Calu3 (cell line): ENCODE data around the gene TBC1D3I. TPM values are rescaled to one million over a fixed set of nuclear protein-coding genes. Genes with fewer than 3 reads are reported as not detected.
"Not testable (repeated sequence)": the region's sequence is repeated elsewhere in the genome, so short reads cannot be mapped to it uniquely, and the experiment has no call there.

Experiments
- BruUV-seq: library from RNA; stranded (reverse); fragments of 400-500 nt; replicated peaks from 2 replicates; lab custom pipeline; 2021; lab: Mats Ljungman, UMichigan
- CTCF ChIA-PET: fragments of 300-600 bp; sonication (Branson Sonifier 250); formaldehyde crosslinking; loops from one replicate; lab custom pipeline; 2022; ENCODE audit warnings: antibody characterized with exemption; lab: Charles Lee
- DNase-seq: peaks from one replicate; pipeline ENCODE4 v3.0.0; 2022
- H3K27ac Mint-ChIP-seq: one replicate; pipeline ENCODE4 v1.8.0; 2022; ENCODE audit warnings: mixed read lengths; ENCODE audit not compliant: unreplicated experiment
- H3K27me3 Mint-ChIP-seq: one replicate; pipeline ENCODE4 v1.8.0; 2022; ENCODE audit warnings: mixed read lengths; ENCODE audit not compliant: unreplicated experiment
- H3K36me3 Mint-ChIP-seq: one replicate; pipeline ENCODE4 v1.8.0; 2022; ENCODE audit warnings: mild to moderate bottlenecking, moderate library complexity, mixed read lengths; ENCODE audit not compliant: insufficient read depth, unreplicated experiment
- H3K4me1 Mint-ChIP-seq: one replicate; pipeline ENCODE4 v1.8.0; 2022; ENCODE audit warnings: mild to moderate bottlenecking, low read depth, mixed read lengths; ENCODE audit not compliant: unreplicated experiment
- H3K4me3 Mint-ChIP-seq: one replicate; pipeline ENCODE4 v1.8.0; 2022; ENCODE audit warnings: mild to moderate bottlenecking, low read depth, moderate library complexity, mixed read lengths; ENCODE audit not compliant: unreplicated experiment
- H3K9me3 Mint-ChIP-seq: one replicate; pipeline ENCODE4 v1.8.0; 2022; ENCODE audit warnings: low read depth, mixed read lengths; ENCODE audit not compliant: unreplicated experiment
- intact Hi-C: fragments of 100-400 bp; cut with micrococcal nuclease; formaldehyde crosslinking; loops from one replicate; pipeline ENCODE4 v1.10.0; 2022; ENCODE audit not compliant: unreplicated experiment
- total RNA-seq: library from RNA; stranded (reverse); gene quantifications from 2 replicates; pipeline ENCODE4 v1.2.3, GENCODE V29; 2022
- TF ChIP-seq, protein P1 (sequence below): fragments of 200-600 bp; IDR thresholded peaks from one replicate; pipeline ENCODE4 v1.8.0; 2022; ENCODE audit warnings: antibody characterized with exemption; ENCODE audit not compliant: unreplicated experiment

Gene TBC1D3I
- total RNA-seq, 1 experiment from 2014 or later, result 2.1 TPM

DNA sequence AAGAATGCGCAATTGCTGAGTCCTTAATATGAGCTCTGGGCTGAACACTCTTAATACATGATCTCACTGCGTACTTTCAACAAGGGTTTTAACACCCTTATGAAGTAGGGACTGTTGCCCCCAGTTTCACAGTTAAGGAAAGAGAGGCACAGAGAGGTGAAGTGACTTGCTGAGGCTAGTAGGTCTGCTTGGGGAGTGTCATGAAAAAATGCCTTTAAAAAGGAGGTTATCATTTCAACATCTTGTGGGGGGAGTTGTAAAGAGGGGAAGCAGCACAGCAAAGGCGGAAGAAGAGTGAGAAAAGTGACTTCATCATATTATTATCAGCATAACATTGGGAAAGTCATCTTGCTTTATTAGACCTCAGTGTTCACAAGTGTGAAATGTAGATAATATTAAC is 51.4 kb downstream of the TBC1D3I start:
- TF ChIP-seq, protein P1, sequence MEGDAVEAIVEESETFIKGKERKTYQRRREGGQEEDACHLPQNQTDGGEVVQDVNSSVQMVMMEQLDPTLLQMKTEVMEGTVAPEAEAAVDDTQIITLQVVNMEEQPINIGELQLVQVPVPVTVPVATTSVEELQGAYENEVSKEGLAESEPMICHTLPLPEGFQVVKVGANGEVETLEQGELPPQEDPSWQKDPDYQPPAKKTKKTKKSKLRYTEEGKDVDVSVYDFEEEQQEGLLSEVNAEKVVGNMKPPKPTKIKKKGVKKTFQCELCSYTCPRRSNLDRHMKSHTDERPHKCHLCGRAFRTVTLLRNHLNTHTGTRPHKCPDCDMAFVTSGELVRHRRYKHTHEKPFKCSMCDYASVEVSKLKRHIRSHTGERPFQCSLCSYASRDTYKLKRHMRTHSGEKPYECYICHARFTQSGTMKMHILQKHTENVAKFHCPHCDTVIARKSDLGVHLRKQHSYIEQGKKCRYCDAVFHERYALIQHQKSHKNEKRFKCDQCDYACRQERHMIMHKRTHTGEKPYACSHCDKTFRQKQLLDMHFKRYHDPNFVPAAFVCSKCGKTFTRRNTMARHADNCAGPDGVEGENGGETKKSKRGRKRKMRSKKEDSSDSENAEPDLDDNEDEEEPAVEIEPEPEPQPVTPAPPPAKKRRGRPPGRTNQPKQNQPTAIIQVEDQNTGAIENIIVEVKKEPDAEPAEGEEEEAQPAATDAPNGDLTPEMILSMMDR, result no peak
- no peak overlapping the region for H3K4me3 Mint-ChIP-seq
- H3K27ac Mint-ChIP-seq, result no peak overlapping the region
- no peak for DNase-seq
- CTCF ChIA-PET, result no interaction called here
- peaks cover 50% of the 10 kb centered on the region for H3K27me3 Mint-ChIP-seq
- intact Hi-C loops, result no loop called here
- H3K4me1 Mint-ChIP-seq, result no peaks in the 10 kb centered on the region
- H3K9me3 Mint-ChIP-seq, result no peaks in the 10 kb centered on the region
- no peaks in the 10 kb centered on the region for H3K36me3 Mint-ChIP-seq
- BruUV-seq, result no TSS peak

DNA sequence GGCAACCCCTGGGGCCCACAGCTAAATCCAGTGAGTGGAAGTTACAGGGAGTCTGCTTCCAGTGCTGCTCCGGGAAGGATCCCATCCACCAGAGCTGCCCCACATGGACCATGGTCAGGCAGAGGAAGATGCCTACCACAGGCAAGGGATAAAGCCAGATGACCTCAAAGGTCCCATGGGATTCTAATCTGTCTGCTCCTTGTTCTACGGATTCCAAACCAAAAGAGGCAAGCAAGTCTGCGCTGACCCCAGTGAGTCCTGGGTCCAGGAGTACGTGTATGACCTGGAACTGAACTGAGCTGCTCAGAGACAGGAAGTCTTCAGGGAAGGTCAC is 52.1 kb downstream of the TBC1D3I start:
- CTCF ChIA-PET, result no interaction called here
- no TSS peak for BruUV-seq
- H3K36me3 Mint-ChIP-seq, result no peaks in the 10 kb centered on the region

DNA sequence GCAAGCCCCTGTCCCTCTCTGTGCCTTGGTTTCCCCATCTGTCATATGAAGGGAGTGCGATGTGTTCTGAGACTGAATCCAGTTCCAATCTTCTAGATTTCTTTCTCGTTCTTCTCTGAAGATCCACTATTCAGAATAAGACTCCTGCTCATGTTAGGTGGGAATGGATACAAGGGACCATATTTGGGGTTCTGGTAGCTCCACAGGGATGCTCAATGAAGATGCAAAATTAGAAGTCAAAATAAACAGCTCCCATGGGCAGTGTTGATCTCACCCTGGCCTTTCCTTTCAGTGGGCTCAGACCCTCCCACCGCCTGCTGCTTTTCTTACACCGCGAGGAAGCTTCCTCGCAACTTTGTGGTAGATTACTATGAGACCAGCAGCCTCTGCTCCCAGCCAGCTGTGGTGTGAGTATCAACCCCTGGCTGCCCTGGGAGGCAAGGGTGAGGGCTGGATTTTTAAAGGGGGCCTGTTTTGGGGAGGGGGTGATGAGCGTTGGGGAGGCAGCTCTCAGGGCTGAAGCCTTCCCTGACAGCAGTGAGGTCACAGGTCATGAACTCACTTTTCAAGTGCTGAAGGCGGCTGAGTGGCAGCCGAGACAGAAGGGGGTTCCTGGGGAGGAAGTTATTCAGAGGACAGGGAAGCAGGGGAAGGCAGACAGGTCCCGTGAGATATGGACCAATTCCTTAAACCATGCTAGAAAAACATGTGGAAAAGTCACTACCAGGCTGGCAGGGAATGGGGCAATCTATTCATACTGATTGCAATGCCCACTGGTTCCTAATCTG is 52.7 kb downstream of the TBC1D3I start:
- BruUV-seq, H3K4me1 Mint-ChIP-seq, DNase-seq, H3K9me3 Mint-ChIP-seq, H3K4me3 Mint-ChIP-seq, H3K27ac Mint-ChIP-seq, CTCF ChIA-PET, H3K36me3 Mint-ChIP-seq, intact Hi-C loops: not testable (repeated sequence)
- H3K27me3 Mint-ChIP-seq, result peaks cover 60% of the 10 kb centered on the region

More for the DNA sequence above, 52.1 kb downstream of the TBC1D3I start:
- Mint-ChIP-seq H3K4me3 (no peak overlapping the region), H3K27me3 (peaks cover 54% of the 10 kb centered on the region), H3K9me3 (no peaks in the 10 kb centered on the region), H3K4me1 (no peaks in the 10 kb centered on the region), H3K27ac (no peak overlapping the region)
- TF ChIP-seq, protein P1, result no peak
- intact Hi-C loops, result no loop called here
- no peak for DNase-seq

DNA sequence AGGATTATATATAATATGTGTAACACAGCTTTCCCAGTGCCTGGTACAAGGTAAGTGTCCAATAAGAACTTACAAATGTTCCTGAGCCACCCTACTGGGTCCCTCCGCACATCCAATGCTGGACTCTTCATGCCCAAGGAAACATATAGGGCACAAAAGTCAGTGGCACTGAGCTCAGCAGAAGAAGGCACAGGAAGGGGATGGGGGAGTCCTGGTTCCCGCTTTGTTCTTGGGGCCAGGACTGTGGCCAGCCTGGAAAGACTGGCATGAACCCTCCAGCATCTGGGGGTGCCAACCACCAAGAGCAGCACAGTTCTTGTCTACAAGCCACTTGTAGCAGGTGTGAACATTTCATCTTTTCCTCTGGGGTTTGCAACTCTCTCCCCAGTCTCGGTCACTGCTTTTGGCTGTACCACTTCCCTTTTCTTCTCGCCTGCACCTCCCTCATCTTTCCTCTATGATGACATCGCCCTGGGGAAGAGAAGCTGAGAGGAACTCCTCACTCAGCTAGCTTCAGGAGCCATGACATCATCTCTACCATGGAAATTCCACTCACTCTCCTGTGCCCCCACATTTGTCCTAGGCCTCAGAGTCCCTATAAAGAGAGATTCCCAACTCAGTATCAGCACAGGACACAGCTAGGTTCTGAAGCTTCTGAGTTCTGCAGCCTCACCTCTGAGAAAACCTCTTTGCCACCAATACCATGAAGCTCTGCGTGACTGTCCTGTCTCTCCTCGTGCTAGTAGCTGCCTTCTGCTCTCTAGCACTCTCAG is 53.7 kb downstream of the TBC1D3I start, which contains the start of gene CCL4L2:
TSS of gene CCL4L2 (plus strand) at position 625 of the 773 bp plus-strand sequence.
- H3K36me3 Mint-ChIP-seq, H3K4me3 Mint-ChIP-seq, H3K4me1 Mint-ChIP-seq, BruUV-seq, DNase-seq, intact Hi-C loops, H3K9me3 Mint-ChIP-seq, H3K27ac Mint-ChIP-seq, CTCF ChIA-PET: not testable (repeated sequence)
- H3K27me3 Mint-ChIP-seq, result peaks cover 70% of the 10 kb centered on the region

DNA sequence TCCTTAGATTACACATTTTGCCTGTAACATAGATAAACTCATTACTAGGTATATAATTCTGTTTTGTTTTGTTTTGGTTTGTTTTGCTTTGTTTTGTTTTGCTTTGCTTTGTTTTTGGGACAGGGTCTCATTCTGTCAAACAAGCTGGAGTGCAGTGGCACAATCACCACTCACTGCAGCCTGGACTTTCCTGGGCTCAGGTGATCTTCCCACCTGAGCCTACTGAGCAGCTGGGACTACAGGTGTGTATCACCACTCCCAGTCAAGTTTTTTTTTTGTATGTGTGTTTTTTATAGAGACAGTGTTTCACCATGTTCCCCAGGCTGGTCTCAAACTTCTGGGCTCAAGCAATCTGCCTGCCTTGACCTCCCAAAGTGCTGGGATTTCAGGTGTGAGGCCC is 54.8 kb downstream of the TBC1D3I start:
- intact Hi-C loops, result no loop called here
- Mint-ChIP-seq H3K4me3 (no peak overlapping the region), H3K27me3 (peaks cover 73% of the 10 kb centered on the region), H3K36me3 (no peaks in the 10 kb centered on the region), H3K9me3 (no peaks in the 10 kb centered on the region), H3K27ac (no peak overlapping the region), H3K4me1 (no peaks in the 10 kb centered on the region)
- TF ChIP-seq, protein P1, result no peak
- CTCF ChIA-PET, result no interaction called here
- BruUV-seq, result no TSS peak
- no peak for DNase-seq

DNA sequence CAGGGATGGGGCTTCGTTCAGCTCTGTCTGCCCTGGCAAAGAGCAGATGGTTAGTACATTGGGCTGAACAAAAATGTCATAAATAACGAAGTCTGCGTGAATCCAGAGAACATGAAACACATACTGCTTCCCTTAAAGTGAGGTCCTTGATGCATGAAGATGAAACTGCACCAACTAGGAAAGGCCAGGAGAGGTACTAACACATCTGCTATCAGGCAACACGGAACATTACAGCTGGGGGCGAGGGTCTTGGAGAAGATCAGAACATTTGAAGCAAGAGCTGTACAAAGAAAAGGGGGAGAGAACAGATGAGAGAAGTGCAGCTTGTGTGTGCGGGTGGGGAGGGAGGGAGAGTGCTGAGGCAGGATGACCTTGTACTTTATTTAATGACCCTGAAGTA is 57.0 kb downstream of the TBC1D3I start:
- H3K27me3 Mint-ChIP-seq, result peaks cover 53% of the 10 kb centered on the region
- H3K4me1 Mint-ChIP-seq, H3K27ac Mint-ChIP-seq, intact Hi-C loops, H3K36me3 Mint-ChIP-seq, CTCF ChIA-PET, H3K4me3 Mint-ChIP-seq, DNase-seq, BruUV-seq, H3K9me3 Mint-ChIP-seq: not testable (repeated sequence)

DNA sequence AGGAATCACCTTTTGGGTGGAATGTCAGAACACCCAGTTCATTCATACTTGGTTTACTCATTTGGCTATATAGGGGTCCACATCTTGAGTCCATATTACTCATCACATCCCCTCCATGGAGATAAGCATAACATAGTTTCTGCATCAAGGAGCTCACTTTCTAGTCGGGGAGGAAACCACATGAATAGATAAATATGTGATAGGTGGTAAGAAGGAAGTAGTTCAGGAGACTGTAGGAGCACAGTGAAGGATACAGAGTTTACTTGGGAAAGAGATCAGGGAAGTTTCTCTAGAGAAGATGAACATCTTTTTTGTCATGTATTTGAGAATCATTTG is 57.9 kb downstream of the TBC1D3I start:
- DNase-seq, CTCF ChIA-PET, H3K27ac Mint-ChIP-seq, BruUV-seq, H3K36me3 Mint-ChIP-seq, H3K4me3 Mint-ChIP-seq, H3K4me1 Mint-ChIP-seq, intact Hi-C loops, H3K9me3 Mint-ChIP-seq: not testable (repeated sequence)
- H3K27me3 Mint-ChIP-seq, result peaks cover 53% of the 10 kb centered on the region
